Urothelium cell line (cell line): Measurements from ENCODE around the gene GPX4.

Experiments used
- DNase-seq: peaks from one replicate; pipeline ENCODE4 v3.0.0; 2011; ENCODE audit warnings: low spot score, mixed read lengths
- FAIRE-seq: peaks from 2 replicates; lab custom pipeline; 2011; peaks lifted over from hg19 to GRCh38; lab: Jason Lieb, UNC

Gene GPX4

GRCh38 chr19:1130771-1131717 lies 27.2 kb downstream of the GPX4 start:
- FAIRE-seq (no peak), DNase-seq (no peak)

- peak; percentile 62 for DNase-seq
- FAIRE-seq = no peak
These were observed 28.1 kb downstream of the GPX4 start for GRCh38 chr19:1131718-1132551.

GRCh38 chr19:1132552-1133383 lies 29.0 kb downstream of the GPX4 start:
- DNase-seq (no peak), FAIRE-seq (no peak)

- DNase-seq = no peak
- FAIRE-seq = no peak
These were observed 29.7 kb downstream of the GPX4 start for GRCh38 chr19:1133471-1133929.

GRCh38 chr19:1134431-1134830 lies 30.6 kb downstream of the GPX4 start:
- no peak for FAIRE-seq
- no peak for DNase-seq

- DNase-seq = no peak
- no peak for FAIRE-seq
These were observed 31.7 kb downstream of the GPX4 start for GRCh38 chr19:1135454-1135853.

- FAIRE-seq (no peak), DNase-seq (no peak)
These were observed 32.4 kb downstream of the GPX4 start for GRCh38 chr19:1136201-1136600.

GRCh38 chr19:1136621-1137317 lies 33.0 kb downstream of the GPX4 start:
- no peak for FAIRE-seq
- DNase-seq = no peak

- no peak for DNase-seq
- FAIRE-seq = no peak
These were observed 34.3 kb downstream of the GPX4 start for GRCh38 chr19:1138121-1138520.

- FAIRE-seq (no peak), DNase-seq (no peak)
These were observed 35.3 kb downstream of the GPX4 start for GRCh38 chr19:1139126-1139525.

GRCh38 chr19:1140272-1141027 lies 36.7 kb downstream of the GPX4 start:
- DNase-seq = no peak
- FAIRE-seq = no peak

- FAIRE-seq (peak; percentile 94), DNase-seq (no peak)
These were observed 38.1 kb downstream of the GPX4 start for GRCh38 chr19:1141944-1142343.

- DNase-seq = no peak
- no peak for FAIRE-seq
These were observed 40.1 kb downstream of the GPX4 start for GRCh38 chr19:1143828-1144399.

- FAIRE-seq (no peak), DNase-seq (no peak)
These were observed 40.9 kb downstream of the GPX4 start for GRCh38 chr19:1144741-1145140.

GRCh38 chr19:1145635-1146411 lies 42.0 kb downstream of the GPX4 start:
- DNase-seq (no peak), FAIRE-seq (no peak)

GRCh38 chr19:1146412-1146699 lies 42.6 kb downstream of the GPX4 start:
- no peak for FAIRE-seq
- no peak for DNase-seq

- FAIRE-seq = no peak
- DNase-seq = no peak
These were observed 43.3 kb downstream of the GPX4 start for GRCh38 chr19:1146858-1147780.
